ENCODE measurements around the gene RPL36A.

Gene RPL36A

GRCh38 chrX:101415180-101416145 is 24.7 kb downstream of the RPL36A start:
- Histone ChIP-seq H3K4me3 (ENCODE audit: low read depth, low read length) (peak overlapping the region; percentile 4), H3K27me3 (ENCODE audit: control insufficient read depth, insufficient read depth, low read length) (no peaks in the 10 kb centered on the region), H3K9me3 (ENCODE audit: control insufficient read depth, low read length) (no peaks in the 10 kb centered on the region), H2AFZ (peak overlapping the region; percentile 75), H3K9ac (no peak overlapping the region), H3K36me3 (ENCODE audit: control insufficient read depth, insufficient read depth, low read length) (no peaks in the 10 kb centered on the region), H3K27ac (peak overlapping the region; percentile 84), H3K4me1 (peaks cover 14% of the 10 kb centered on the region), H3K79me2 (peaks cover 10% of the 10 kb centered on the region), H3K4me2 (ENCODE audit: low read length) (peak overlapping the region; percentile 18)
- TF ChIP-seq CTCF (IDR thresholded peaks at IDR 0.05) = peak; percentile 60

DNA sequence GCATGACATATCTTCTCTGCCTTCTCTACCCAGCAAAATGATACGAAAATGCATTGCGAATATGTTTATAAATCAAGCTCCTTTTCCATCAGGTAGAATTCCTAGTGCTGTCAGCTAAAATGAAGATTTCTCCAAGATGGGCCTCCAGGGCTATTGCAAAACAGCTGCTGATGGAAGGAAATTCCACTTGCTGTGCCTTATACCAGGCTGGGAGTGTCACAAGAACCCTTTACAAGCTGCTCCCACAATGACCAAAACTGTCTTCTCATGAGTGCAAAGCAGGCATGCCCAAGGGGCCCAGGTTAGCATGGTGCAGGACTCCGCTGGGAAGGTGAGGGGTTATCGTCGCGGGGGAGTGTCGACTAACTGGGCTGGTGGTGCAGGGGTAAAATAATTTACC is 25.9 kb downstream of the RPL36A start:
- TF ChIP-seq CTCF (IDR thresholded peaks at IDR 0.05) = no peak
- Histone ChIP-seq H2AFZ (no peak overlapping the region), H3K4me2 (ENCODE audit: low read length) (no peak overlapping the region), H3K9me3 (ENCODE audit: control insufficient read depth, low read length) (no peaks in the 10 kb centered on the region), H3K36me3 (ENCODE audit: control insufficient read depth, insufficient read depth, low read length) (no peaks in the 10 kb centered on the region), H3K4me3 (ENCODE audit: low read depth, low read length) (no peak overlapping the region), H3K9ac (no peak overlapping the region), H3K4me1 (peaks cover 14% of the 10 kb centered on the region), H3K79me2 (peaks cover 8% of the 10 kb centered on the region), H3K27ac (no peak overlapping the region), H3K27me3 (ENCODE audit: control insufficient read depth, insufficient read depth, low read length) (no peaks in the 10 kb centered on the region)

- no peak for TF ChIP-seq CTCF (IDR thresholded peaks at IDR 0.05)
- peaks cover 14% of the 10 kb centered on the region for H3K4me1 ChIP-seq
- no peaks in the 10 kb centered on the region for H3K36me3 ChIP-seq (ENCODE audit: control insufficient read depth, insufficient read depth, low read length)
- peak overlapping the region; percentile 92 for H2AFZ ChIP-seq
- peaks cover 8% of the 10 kb centered on the region for H3K79me2 ChIP-seq
- no peaks in the 10 kb centered on the region for H3K9me3 ChIP-seq (ENCODE audit: control insufficient read depth, low read length)
- H3K27me3 ChIP-seq (ENCODE audit: control insufficient read depth, insufficient read depth, low read length) = no peaks in the 10 kb centered on the region
- H3K4me3 ChIP-seq (ENCODE audit: low read depth, low read length) = no peak overlapping the region
- no peak overlapping the region for H3K4me2 ChIP-seq (ENCODE audit: low read length)
- no peak overlapping the region for H3K9ac ChIP-seq
- peak overlapping the region; percentile 94 for H3K27ac ChIP-seq
These were observed 26.4 kb downstream of the RPL36A start for GRCh38 chrX:101417190-101417589.

DNA sequence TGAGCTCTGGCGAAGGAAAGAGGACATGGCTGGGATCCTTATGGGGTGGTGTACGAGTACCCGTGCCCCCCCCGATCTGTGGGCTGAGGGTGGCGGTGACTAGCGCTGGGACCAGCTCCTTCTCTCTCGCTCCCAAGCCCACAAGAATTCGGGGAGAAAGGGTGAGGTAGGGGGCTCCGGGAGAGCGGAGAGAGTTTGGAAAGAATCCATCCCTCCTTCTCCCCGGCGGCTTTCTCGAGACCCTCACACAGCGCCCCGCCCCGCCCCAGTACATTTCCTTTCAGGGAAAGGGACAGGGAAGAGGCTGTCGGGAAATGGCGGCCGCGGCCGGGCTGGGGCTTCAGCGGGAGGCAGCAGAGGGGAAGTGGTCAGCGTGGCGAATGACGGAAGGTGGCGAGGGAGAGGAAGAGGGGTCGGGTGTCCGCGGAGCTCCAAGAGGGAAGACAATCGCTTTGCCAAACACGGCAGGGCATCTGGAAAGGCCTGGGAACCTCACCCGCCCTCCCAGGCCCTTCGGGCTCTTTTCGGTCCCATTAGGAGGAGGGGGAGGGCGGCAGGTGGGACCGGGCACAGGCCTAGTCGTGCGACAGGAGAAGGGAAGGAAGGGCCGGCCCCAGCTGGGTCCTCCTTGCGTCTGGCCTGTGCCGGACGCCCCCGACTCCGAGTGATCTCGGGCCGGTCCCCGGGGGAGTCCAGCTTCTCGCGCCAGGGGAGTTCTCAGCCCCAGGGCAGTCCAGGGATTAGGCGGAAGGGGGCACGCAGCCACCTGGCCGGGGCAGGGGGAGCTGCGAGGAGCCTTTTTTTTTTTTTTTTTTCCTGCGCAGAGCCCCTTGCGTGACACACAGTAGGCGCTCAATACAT is 27.4 kb downstream of the RPL36A start:
- no peak for TF ChIP-seq CTCF (IDR thresholded peaks at IDR 0.05)
- peak overlapping the region; percentile 92 for H2AFZ ChIP-seq

More for the DNA sequence above, 27.4 kb downstream of the RPL36A start:
- Histone ChIP-seq H3K9me3 (ENCODE audit: control insufficient read depth, low read length) (no peaks in the 10 kb centered on the region), H3K4me3 (ENCODE audit: low read depth, low read length) (peak overlapping the region; percentile 55), H3K27ac (peak overlapping the region; percentile 94), H3K27me3 (ENCODE audit: control insufficient read depth, insufficient read depth, low read length) (no peaks in the 10 kb centered on the region), H3K4me1 (peaks cover 14% of the 10 kb centered on the region), H3K4me2 (ENCODE audit: low read length) (peak overlapping the region; percentile 53), H3K36me3 (ENCODE audit: control insufficient read depth, insufficient read depth, low read length) (no peaks in the 10 kb centered on the region), H3K9ac (peak overlapping the region; percentile 93), H3K79me2 (peaks cover 3% of the 10 kb centered on the region)

All from parathyroid adenoma (tissue), 2 donors.